GM12878 (cell line): ENCODE measurements around the gene ZNF615.

Source experiments
- CBX3 ChIP-seq: fragments of 200-600 bp; sonication (generic); IDR thresholded peaks from 2 replicates; pipeline ENCODE4 v1.6.1; 2016; ENCODE audit warnings: low read depth, borderline replicate concordance
- CTCF ChIP-seq, 3 experiments: IDR thresholded peaks in 2 of 3; conservative IDR thresholded peaks in 1 of 3; 2 replicates each; pipeline ENCODE4 v1.5.1; 2011; ENCODE audit warnings: low read depth in 3 of 3, low read length in 3 of 3, mild to moderate bottlenecking in 3 of 3, control low read depth in 2 of 3, moderate library complexity in 2 of 3, inconsistent platforms in 1 of 3, mixed read lengths in 1 of 3; ENCODE audit not compliant: control insufficient read depth in 2 of 3, insufficient read depth in 1 of 3; ENCODE audit errors: extremely low read depth in 1 of 3
- NKRF ChIP-seq: fragments of 450-650 bp; conservative IDR thresholded peaks from 2 replicates; pipeline ENCODE4 v1.6.1; 2017; ENCODE audit warnings: mild to moderate bottlenecking, moderate library complexity
- RFX5 ChIP-seq: IDR thresholded peaks from 2 replicates; pipeline ENCODE4 v1.6.1; 2011; ENCODE audit warnings: low read depth, low read length, improper control_type of control experiment

- TF ChIP-seq CTCF (IDR thresholded peaks at IDR 0.05 in 2 of 3, conservative IDR thresholded peaks at IDR 0.05 in 1 of 3; ENCODE audit: control insufficient read depth in 2 of 3, extremely low read depth in 1 of 3, insufficient read depth in 1 of 3, low read depth in 3 of 3, low read length in 3 of 3): no peak
- no peak for TF ChIP-seq RFX5
- TF ChIP-seq CBX3: no peak
- TF ChIP-seq NKRF: no peak
Measured at GRCh38 chr19:51944798-51945552, 63.0 kb downstream of the ZNF615 start.
